ENCODE data around the gene KLK14. TPM values are rescaled to one million over a fixed set of nuclear protein-coding genes. Genes with fewer than 3 reads are reported as not detected.

Gene KLK14
- polyA plus RNA-seq, 1 donor from 2014 or later, result not detected

DNA sequence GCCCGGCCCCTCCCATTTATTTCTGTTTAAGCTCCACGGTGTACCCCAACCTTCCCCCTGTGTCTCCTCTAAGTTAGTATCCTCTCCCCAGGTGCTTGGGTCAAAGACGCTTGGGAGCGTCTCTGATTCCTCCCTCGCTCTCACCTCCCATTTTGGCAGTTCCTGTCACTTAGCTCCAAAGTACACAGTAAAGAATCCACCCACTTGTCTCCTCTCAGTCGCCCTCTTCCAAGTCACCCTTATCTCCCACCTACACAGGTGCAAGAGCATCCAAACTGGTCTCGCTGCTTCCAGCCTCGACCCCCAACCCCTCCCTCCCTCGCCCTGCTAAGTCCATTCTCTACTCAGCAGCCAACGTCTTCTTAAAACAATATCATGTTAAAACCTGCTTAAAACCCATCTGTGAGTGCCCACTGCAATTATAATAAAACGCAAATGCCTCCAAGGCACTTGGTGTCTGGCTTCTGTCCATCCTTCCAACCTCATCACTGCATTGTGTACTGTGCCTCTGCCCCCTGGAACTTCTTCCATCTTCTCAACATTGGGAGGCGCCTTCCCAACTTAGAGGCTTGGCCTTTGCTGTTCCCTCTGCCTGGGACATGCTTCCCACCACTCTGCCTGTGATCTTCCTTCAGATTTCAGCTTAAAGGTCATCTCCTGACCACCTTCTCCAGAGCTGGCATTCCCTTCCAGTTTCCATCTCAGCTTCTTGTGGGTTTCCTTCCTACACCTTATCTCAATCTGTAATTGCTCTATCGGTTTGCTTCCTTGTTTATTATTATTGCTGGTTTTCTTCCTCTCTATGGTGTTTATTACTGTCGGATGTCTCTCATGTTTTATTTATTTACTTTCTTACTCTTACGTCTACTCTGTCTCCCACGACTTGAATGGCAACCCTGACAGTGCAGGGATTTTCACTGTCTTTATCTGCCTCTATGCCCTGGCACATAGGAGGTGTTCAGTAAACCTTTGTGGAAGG, 9.5 kb upstream of the KLK14 start:
- Histone ChIP-seq H3K27ac (ENCODE audit: low read length) (no peak overlapping the region), H3K4me2 (ENCODE audit: low read length) (no peak overlapping the region), H3K27me3 (ENCODE audit: insufficient read depth, low read depth, low read length) (no peaks in the 10 kb centered on the region), H3F3A (ENCODE audit: insufficient read depth, low read length, poor library complexity, severe bottlenecking) (no peaks in the 10 kb centered on the region), H3K9ac (ENCODE audit: low read length) (no peak overlapping the region), H3K9me3 (ENCODE audit: low read length) (no peaks in the 10 kb centered on the region), H3K9me2 (ENCODE audit: insufficient read depth, low read length) (no peaks in the 10 kb centered on the region), H2AFZ (ENCODE audit: low read depth, low read length) (no peak overlapping the region), H3K79me2 (replicated peaks; ENCODE audit: insufficient read depth, low read length) (no peaks in the 10 kb centered on the region), H3K4me3 (ENCODE audit: low read length) (no peak overlapping the region), H3K36me3 (ENCODE audit: insufficient read depth, low read length) (no peaks in the 10 kb centered on the region), H4K20me1 (ENCODE audit: insufficient read depth) (no peaks in the 10 kb centered on the region)
- TF ChIP-seq EP300 (conservative IDR thresholded peaks at IDR 0.05; ENCODE audit: poor library complexity, severe bottlenecking) (no peak), RAD21 (conservative IDR thresholded peaks at IDR 0.05) (no peak), EZH2 (IDR thresholded peaks at IDR 0.05; ENCODE audit: borderline replicate concordance, insufficient read depth, low read length, poor library complexity, severe bottlenecking) (no peak), TAF1 (IDR thresholded peaks at IDR 0.05; ENCODE audit: low read depth) (no peak), POLR2AphosphoS5 (IDR thresholded peaks at IDR 0.05) (no peak), SMC3 (conservative IDR thresholded peaks at IDR 0.05; ENCODE audit: poor library complexity) (no peak), MXI1 (conservative IDR thresholded peaks at IDR 0.05; ENCODE audit: poor library complexity, severe bottlenecking) (no peak)
- TF ChIP-seq, protein P1, sequence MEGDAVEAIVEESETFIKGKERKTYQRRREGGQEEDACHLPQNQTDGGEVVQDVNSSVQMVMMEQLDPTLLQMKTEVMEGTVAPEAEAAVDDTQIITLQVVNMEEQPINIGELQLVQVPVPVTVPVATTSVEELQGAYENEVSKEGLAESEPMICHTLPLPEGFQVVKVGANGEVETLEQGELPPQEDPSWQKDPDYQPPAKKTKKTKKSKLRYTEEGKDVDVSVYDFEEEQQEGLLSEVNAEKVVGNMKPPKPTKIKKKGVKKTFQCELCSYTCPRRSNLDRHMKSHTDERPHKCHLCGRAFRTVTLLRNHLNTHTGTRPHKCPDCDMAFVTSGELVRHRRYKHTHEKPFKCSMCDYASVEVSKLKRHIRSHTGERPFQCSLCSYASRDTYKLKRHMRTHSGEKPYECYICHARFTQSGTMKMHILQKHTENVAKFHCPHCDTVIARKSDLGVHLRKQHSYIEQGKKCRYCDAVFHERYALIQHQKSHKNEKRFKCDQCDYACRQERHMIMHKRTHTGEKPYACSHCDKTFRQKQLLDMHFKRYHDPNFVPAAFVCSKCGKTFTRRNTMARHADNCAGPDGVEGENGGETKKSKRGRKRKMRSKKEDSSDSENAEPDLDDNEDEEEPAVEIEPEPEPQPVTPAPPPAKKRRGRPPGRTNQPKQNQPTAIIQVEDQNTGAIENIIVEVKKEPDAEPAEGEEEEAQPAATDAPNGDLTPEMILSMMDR (IDR thresholded peaks at IDR 0.05; ENCODE audit: poor library complexity, severe bottlenecking), result no peak
- TF ChIP-seq, protein P2, sequence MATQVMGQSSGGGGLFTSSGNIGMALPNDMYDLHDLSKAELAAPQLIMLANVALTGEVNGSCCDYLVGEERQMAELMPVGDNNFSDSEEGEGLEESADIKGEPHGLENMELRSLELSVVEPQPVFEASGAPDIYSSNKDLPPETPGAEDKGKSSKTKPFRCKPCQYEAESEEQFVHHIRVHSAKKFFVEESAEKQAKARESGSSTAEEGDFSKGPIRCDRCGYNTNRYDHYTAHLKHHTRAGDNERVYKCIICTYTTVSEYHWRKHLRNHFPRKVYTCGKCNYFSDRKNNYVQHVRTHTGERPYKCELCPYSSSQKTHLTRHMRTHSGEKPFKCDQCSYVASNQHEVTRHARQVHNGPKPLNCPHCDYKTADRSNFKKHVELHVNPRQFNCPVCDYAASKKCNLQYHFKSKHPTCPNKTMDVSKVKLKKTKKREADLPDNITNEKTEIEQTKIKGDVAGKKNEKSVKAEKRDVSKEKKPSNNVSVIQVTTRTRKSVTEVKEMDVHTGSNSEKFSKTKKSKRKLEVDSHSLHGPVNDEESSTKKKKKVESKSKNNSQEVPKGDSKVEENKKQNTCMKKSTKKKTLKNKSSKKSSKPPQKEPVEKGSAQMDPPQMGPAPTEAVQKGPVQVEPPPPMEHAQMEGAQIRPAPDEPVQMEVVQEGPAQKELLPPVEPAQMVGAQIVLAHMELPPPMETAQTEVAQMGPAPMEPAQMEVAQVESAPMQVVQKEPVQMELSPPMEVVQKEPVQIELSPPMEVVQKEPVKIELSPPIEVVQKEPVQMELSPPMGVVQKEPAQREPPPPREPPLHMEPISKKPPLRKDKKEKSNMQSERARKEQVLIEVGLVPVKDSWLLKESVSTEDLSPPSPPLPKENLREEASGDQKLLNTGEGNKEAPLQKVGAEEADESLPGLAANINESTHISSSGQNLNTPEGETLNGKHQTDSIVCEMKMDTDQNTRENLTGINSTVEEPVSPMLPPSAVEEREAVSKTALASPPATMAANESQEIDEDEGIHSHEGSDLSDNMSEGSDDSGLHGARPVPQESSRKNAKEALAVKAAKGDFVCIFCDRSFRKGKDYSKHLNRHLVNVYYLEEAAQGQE (IDR thresholded peaks at IDR 0.05; ENCODE audit: borderline replicate concordance), result no peak

DNA sequence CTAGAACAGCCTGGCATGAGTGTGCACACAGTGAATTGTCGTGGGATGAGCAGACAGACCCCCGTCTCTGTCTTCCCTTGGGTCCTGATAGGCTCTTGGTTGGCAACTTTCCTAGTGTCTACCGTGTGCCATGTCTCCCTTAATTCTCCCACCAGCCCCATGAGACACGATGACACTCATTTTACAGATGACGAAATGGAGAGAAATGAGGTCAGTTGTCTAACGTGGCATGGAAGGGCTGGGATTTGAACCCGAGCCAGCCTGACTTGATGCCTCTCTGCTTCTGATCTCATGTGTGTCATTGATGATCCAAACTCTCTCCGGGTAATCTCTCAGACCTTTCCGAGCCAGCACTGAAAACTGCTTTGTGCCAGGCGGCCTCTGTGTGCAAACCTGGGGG, 8.4 kb upstream of the KLK14 start:
- Histone ChIP-seq H3K27ac (ENCODE audit: low read length) (no peak overlapping the region), H2AFZ (ENCODE audit: low read depth, low read length) (no peak overlapping the region), H3K9ac (ENCODE audit: low read length) (no peak overlapping the region), H3K9me3 (ENCODE audit: low read length) (no peaks in the 10 kb centered on the region), H4K20me1 (ENCODE audit: insufficient read depth) (no peaks in the 10 kb centered on the region), H3K9me2 (ENCODE audit: insufficient read depth, low read length) (no peaks in the 10 kb centered on the region), H3K36me3 (ENCODE audit: insufficient read depth, low read length) (no peaks in the 10 kb centered on the region), H3F3A (ENCODE audit: insufficient read depth, low read length, poor library complexity, severe bottlenecking) (no peaks in the 10 kb centered on the region), H3K27me3 (ENCODE audit: insufficient read depth, low read depth, low read length) (no peaks in the 10 kb centered on the region), H3K4me2 (ENCODE audit: low read length) (no peak overlapping the region), H3K79me2 (replicated peaks; ENCODE audit: insufficient read depth, low read length) (no peaks in the 10 kb centered on the region), H3K4me3 (ENCODE audit: low read length) (no peak overlapping the region)
- TF ChIP-seq SMC3 (conservative IDR thresholded peaks at IDR 0.05; ENCODE audit: poor library complexity), result no peak
- TF ChIP-seq EZH2 (IDR thresholded peaks at IDR 0.05; ENCODE audit: borderline replicate concordance, insufficient read depth, low read length, poor library complexity, severe bottlenecking), result no peak
- TF ChIP-seq TAF1 (IDR thresholded peaks at IDR 0.05; ENCODE audit: low read depth), result no peak
- TF ChIP-seq MXI1 (conservative IDR thresholded peaks at IDR 0.05; ENCODE audit: poor library complexity, severe bottlenecking), result no peak
- no peak for TF ChIP-seq RAD21 (conservative IDR thresholded peaks at IDR 0.05)
- TF ChIP-seq, protein P1 (IDR thresholded peaks at IDR 0.05; ENCODE audit: poor library complexity, severe bottlenecking), result no peak
- no peak for TF ChIP-seq POLR2AphosphoS5 (IDR thresholded peaks at IDR 0.05)
- TF ChIP-seq, protein P2 (IDR thresholded peaks at IDR 0.05; ENCODE audit: borderline replicate concordance), result no peak
- no peak for TF ChIP-seq EP300 (conservative IDR thresholded peaks at IDR 0.05; ENCODE audit: poor library complexity, severe bottlenecking)
